ENCODE results near the gene AP1G1. TPM values are rescaled to one million over a fixed set of nuclear protein-coding genes. Genes with fewer than 3 reads are reported as not detected.

The AP1G1 gene
- total RNA-seq, 1 experiment from 2014 or later: 63.8 TPM

DNA sequence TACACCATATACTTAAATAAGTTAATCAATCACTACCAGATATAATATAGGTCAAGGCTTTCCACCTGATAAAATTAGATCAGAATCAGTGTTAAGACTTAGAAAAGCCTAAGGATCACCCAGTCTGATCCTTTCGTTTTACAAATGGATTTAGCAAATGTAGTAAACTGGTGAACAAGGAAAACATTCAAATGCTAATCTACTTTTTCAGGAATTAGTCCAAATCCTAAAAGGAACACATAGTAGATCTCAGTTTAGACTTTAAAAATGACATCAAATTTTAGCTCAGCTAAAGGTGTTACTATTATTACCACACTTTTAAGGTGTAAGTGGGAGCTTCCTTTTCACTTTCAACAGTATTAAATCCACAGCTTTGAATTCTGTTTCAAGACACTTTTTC is 96.1 kb downstream of the AP1G1 start:
- in situ Hi-C loops (cut with HindIII; ENCODE audit: low pct_unique_long_range_greater_than_20kb, low sequenced_read_pairs): no loop called here
- POLR2A ChIA-PET: no interaction called here
- CTCF ChIA-PET: no interaction called here

DNA sequence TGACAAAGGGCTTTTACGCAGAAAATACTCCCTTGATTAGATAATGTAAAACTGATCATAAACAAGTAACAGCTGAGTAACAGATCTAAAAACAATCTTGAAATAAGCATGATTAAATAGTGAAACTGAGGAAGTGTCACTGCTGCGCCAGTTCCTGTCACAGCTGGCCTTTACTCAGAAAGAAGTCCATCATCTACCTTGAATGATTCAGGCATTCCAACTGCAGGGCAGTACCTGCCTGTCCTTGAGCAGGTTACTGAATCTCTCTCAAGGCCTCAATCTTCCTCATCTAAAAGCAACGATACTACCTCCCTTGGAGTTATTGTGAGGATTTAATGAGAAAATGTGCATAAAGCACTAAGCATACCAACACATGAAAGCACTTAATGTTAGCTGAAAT is 96.8 kb downstream of the AP1G1 start:
- ATAC-seq (no peak), DNase-seq (ENCODE audit: low read depth, low spot score) (no peak)
- Histone ChIP-seq H3K27me3 (ENCODE audit: control insufficient read depth, insufficient read depth, low read length) (no peaks in the 10 kb centered on the region), H3K36me3 (ENCODE audit: control insufficient read depth, insufficient read depth, low read length) (peaks cover 4% of the 10 kb centered on the region; the same call in 1 of the 2 replicates), H3K9me3 (ENCODE audit: control insufficient read depth, insufficient read depth, low read depth, low read length) (no peaks in the 10 kb centered on the region), H3K27ac (ENCODE audit: low read length) (no peak overlapping the region), H3K4me1 (ENCODE audit: control insufficient read depth, insufficient read depth, low read length) (peaks cover 25% of the 10 kb centered on the region), H3K4me3 (ENCODE audit: low read depth in 2 of 2, low read length in 2 of 2) (no peak overlapping the region)
- intact Hi-C loops (cut with micrococcal nuclease; ENCODE audit: unreplicated experiment) (no loop called here), in situ Hi-C loops (cut with HindIII; ENCODE audit: low pct_unique_long_range_greater_than_20kb, low sequenced_read_pairs) (no loop called here)
- BruUV-seq (replicated peaks): no TSS peak
- TF ChIP-seq, protein P1, sequence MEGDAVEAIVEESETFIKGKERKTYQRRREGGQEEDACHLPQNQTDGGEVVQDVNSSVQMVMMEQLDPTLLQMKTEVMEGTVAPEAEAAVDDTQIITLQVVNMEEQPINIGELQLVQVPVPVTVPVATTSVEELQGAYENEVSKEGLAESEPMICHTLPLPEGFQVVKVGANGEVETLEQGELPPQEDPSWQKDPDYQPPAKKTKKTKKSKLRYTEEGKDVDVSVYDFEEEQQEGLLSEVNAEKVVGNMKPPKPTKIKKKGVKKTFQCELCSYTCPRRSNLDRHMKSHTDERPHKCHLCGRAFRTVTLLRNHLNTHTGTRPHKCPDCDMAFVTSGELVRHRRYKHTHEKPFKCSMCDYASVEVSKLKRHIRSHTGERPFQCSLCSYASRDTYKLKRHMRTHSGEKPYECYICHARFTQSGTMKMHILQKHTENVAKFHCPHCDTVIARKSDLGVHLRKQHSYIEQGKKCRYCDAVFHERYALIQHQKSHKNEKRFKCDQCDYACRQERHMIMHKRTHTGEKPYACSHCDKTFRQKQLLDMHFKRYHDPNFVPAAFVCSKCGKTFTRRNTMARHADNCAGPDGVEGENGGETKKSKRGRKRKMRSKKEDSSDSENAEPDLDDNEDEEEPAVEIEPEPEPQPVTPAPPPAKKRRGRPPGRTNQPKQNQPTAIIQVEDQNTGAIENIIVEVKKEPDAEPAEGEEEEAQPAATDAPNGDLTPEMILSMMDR (IDR thresholded peaks at IDR 0.05): no peak
- TF ChIP-seq TCF7L2 (IDR thresholded peaks at IDR 0.05; ENCODE audit: low read depth, low read length) (no peak), POLR2AphosphoS5 (IDR thresholded peaks at IDR 0.05; ENCODE audit: low read depth, low read length) (no peak), SIN3A (IDR thresholded peaks at IDR 0.05; ENCODE audit: borderline replicate concordance, insufficient read depth, low read depth, low read length) (no peak)
- TF ChIP-seq, protein P2, sequence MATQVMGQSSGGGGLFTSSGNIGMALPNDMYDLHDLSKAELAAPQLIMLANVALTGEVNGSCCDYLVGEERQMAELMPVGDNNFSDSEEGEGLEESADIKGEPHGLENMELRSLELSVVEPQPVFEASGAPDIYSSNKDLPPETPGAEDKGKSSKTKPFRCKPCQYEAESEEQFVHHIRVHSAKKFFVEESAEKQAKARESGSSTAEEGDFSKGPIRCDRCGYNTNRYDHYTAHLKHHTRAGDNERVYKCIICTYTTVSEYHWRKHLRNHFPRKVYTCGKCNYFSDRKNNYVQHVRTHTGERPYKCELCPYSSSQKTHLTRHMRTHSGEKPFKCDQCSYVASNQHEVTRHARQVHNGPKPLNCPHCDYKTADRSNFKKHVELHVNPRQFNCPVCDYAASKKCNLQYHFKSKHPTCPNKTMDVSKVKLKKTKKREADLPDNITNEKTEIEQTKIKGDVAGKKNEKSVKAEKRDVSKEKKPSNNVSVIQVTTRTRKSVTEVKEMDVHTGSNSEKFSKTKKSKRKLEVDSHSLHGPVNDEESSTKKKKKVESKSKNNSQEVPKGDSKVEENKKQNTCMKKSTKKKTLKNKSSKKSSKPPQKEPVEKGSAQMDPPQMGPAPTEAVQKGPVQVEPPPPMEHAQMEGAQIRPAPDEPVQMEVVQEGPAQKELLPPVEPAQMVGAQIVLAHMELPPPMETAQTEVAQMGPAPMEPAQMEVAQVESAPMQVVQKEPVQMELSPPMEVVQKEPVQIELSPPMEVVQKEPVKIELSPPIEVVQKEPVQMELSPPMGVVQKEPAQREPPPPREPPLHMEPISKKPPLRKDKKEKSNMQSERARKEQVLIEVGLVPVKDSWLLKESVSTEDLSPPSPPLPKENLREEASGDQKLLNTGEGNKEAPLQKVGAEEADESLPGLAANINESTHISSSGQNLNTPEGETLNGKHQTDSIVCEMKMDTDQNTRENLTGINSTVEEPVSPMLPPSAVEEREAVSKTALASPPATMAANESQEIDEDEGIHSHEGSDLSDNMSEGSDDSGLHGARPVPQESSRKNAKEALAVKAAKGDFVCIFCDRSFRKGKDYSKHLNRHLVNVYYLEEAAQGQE (IDR thresholded peaks at IDR 0.05; ENCODE audit: insufficient read depth in 1 of 2, low read depth in 2 of 2, low read length in 1 of 2): no peak
- CTCF ChIA-PET: no interaction called here
- POLR2A ChIA-PET: no interaction called here

More for the DNA sequence above, 96.1 kb downstream of the AP1G1 start:
- Histone ChIP-seq H3K4me1 (ENCODE audit: control insufficient read depth, insufficient read depth, low read length) (peaks cover 22% of the 10 kb centered on the region), H3K27me3 (ENCODE audit: control insufficient read depth, insufficient read depth, low read length) (no peaks in the 10 kb centered on the region), H3K9me3 (ENCODE audit: control insufficient read depth, insufficient read depth, low read depth, low read length) (no peaks in the 10 kb centered on the region), H3K36me3 (ENCODE audit: control insufficient read depth, insufficient read depth, low read length) (peaks cover 4% of the 10 kb centered on the region; the same call in 1 of the 2 replicates), H3K27ac (ENCODE audit: low read length) (no peak overlapping the region), H3K4me3 (ENCODE audit: low read depth in 2 of 2, low read length in 2 of 2) (no peak overlapping the region)
- TF ChIP-seq, protein P2 (IDR thresholded peaks at IDR 0.05; ENCODE audit: insufficient read depth in 1 of 2, low read depth in 2 of 2, low read length in 1 of 2): no peak
- no peak for TF ChIP-seq TCF7L2 (IDR thresholded peaks at IDR 0.05; ENCODE audit: low read depth, low read length)
- TF ChIP-seq SIN3A (IDR thresholded peaks at IDR 0.05; ENCODE audit: borderline replicate concordance, insufficient read depth, low read depth, low read length): no peak
- TF ChIP-seq, protein P1 (IDR thresholded peaks at IDR 0.05): no peak
- TF ChIP-seq POLR2AphosphoS5 (IDR thresholded peaks at IDR 0.05; ENCODE audit: low read depth, low read length): no peak
- ATAC-seq (no peak), DNase-seq (ENCODE audit: low read depth, low spot score) (no peak)
- no TSS peak for BruUV-seq (replicated peaks)
- intact Hi-C loops (cut with micrococcal nuclease; ENCODE audit: unreplicated experiment): no loop called here
